Measurements from ENCODE around the gene NTRK1. TPM values are rescaled to one million over a fixed set of nuclear protein-coding genes. Genes with fewer than 3 reads are reported as not detected.

Gene NTRK1
- total and polyA plus RNA-seq, 2 donors (not counting 1 experiment from before 2014, with no cell fraction given) = not detected

GRCh38 chr1:156892190-156893047, 31.8 kb downstream of the NTRK1 start:
- Mint-ChIP-seq H3K27me3 (peaks cover 68% of the 10 kb centered on the region), H3K27ac (no peak overlapping the region), H3K4me1 (peaks cover 15% of the 10 kb centered on the region), H3K9me3 (ENCODE audit: insufficient read depth) (no peaks in the 10 kb centered on the region), H3K4me3 (peak overlapping the region; percentile 78)
- 6% methylated on average over 41 of the region's 48 CpGs for WGBS (ENCODE audit: insufficient coverage)
- intact Hi-C loops (cut with micrococcal nuclease) = no loop called here
- Histone ChIP-seq H3K36me3 (replicated peaks in 1 of 2; ENCODE audit: control extremely low read depth in 1 of 2, control insufficient read depth in 1 of 2, extremely low read depth in 1 of 2, insufficient read depth in 2 of 2, low read length in 1 of 2) (no peaks in the 10 kb centered on the region), H3K4me3 (ENCODE audit: control extremely low read depth in 1 of 5, extremely low read depth in 1 of 5, insufficient read depth in 1 of 5, low read depth in 2 of 5, low read length in 4 of 5) (peak overlapping the region in 2 of 5 experiments; percentile 2 to 17), H3K79me2 (ENCODE audit: control insufficient read depth, insufficient read depth, low read length) (no peaks in the 10 kb centered on the region), H3K27me3 (replicated peaks in 1 of 4; ENCODE audit: control extremely low read depth in 1 of 4, control insufficient read depth in 3 of 4, insufficient read depth in 4 of 4, low read length in 3 of 4) (peaks cover 0 to 66% (median 28%) of the 10 kb centered on the region in 4 experiments), H3K27ac (ENCODE audit: low read length in 2 of 2) (no peak overlapping the region), H4K20me1 (ENCODE audit: control insufficient read depth, insufficient read depth, low read length, poor library complexity, severe bottlenecking) (no peaks in the 10 kb centered on the region), H2AFZ (ENCODE audit: insufficient read depth, low read depth, low read length, poor library complexity, severe bottlenecking) (peak overlapping the region; percentile 14), H3K9ac (ENCODE audit: low read length) (no peak overlapping the region), H3K4me1 (ENCODE audit: control insufficient read depth in 2 of 2, insufficient read depth in 2 of 2, low read length in 2 of 2) (peaks cover 21 to 24% of the 10 kb centered on the region in 2 donors), H3K4me2 (replicated peaks; ENCODE audit: low read depth, low read length, poor library complexity, severe bottlenecking) (peak overlapping the region; percentile 60), H3K9me3 (ENCODE audit: control extremely low read depth in 1 of 3, control insufficient read depth in 2 of 3, insufficient read depth in 1 of 3, low read length in 2 of 3) (peaks cover 0 to 14% (median 0%) of the 10 kb centered on the region in 3 donors)
- TF ChIP-seq CTCF (IDR thresholded peaks at IDR 0.05) = peak; percentile 76
- no peak for TF ChIP-seq EZH2 (IDR thresholded peaks at IDR 0.05; ENCODE audit: borderline replicate concordance, insufficient read depth, low read depth, low read length, poor library complexity, severe bottlenecking)
- ATAC-seq (ENCODE audit: low read depth) (peak; percentile 85), DNase-seq (peak; percentile 83)
- POLR2A ChIA-PET = interaction anchor here (0.7 kb wide), 1 partner anchor 76 kb away, joined by 6 read pairs; no protein-coding TSS in a partner anchor
- CTCF ChIA-PET = interaction anchor here (0.6 to 4.7 kb wide), 5 partner anchors 9 to 265 kb away, joined by 3 to 84 read pairs (median 4); no protein-coding TSS in a partner anchor

Measured in B cell (primary cell).